GM12801 (cell line): ENCODE measurements around the gene ARPC5.

Experiments used
- CTCF ChIP-seq: IDR thresholded peaks from one replicate; pipeline ENCODE4 v1.5.1; 2011; ENCODE audit warnings: control low read depth; ENCODE audit not compliant: insufficient read length; ENCODE audit errors: extremely low read depth

ARPC5 gene

GRCh38 chr1:183571678-183572268 lies 63.8 kb downstream of the ARPC5 start:
- no peak for TF ChIP-seq CTCF
